ENCODE data around the gene DCN.

DCN gene

GRCh38 chr12:91183551-91183950 lies 934 bp upstream of the DCN start:
- DNase-seq: no peak

- no peak for DNase-seq
Observed at GRCh38 chr12:91180582-91181395, 1.8 kb downstream of the DCN start.

GRCh38 chr12:91179966-91180561 lies 2.6 kb downstream of the DCN start:
- no peak for DNase-seq

GRCh38 chr12:91179315-91179714 lies 3.3 kb downstream of the DCN start:
- no peak for DNase-seq

- DNase-seq: no peak
Observed at GRCh38 chr12:91178781-91179180, 3.8 kb downstream of the DCN start.

GRCh38 chr12:91178139-91178561 lies 4.5 kb downstream of the DCN start:
- DNase-seq: no peak

GRCh38 chr12:91177381-91177780 lies 5.2 kb downstream of the DCN start:
- DNase-seq: no peak

GRCh38 chr12:91176915-91177314 lies 5.7 kb downstream of the DCN start:
- DNase-seq: no peak

GRCh38 chr12:91176358-91176757 lies 6.3 kb downstream of the DCN start:
- DNase-seq: no peak

- no peak for DNase-seq
Observed at GRCh38 chr12:91173124-91173523, 9.5 kb downstream of the DCN start.

- no peak for DNase-seq
Observed at GRCh38 chr12:91172096-91172495, 10.5 kb downstream of the DCN start.

- DNase-seq: no peak
Observed at GRCh38 chr12:91171476-91171875, 11.1 kb downstream of the DCN start.

- no peak for DNase-seq
Observed at GRCh38 chr12:91163116-91163515, 19.5 kb downstream of the DCN start.

GRCh38 chr12:91161009-91161408 lies 21.6 kb downstream of the DCN start:
- DNase-seq: no peak

- DNase-seq: no peak
Observed at GRCh38 chr12:91155990-91156389, 26.6 kb downstream of the DCN start.

GRCh38 chr12:91154131-91154530 lies 28.5 kb downstream of the DCN start:
- DNase-seq: no peak

GRCh38 chr12:91144053-91144452 lies 38.6 kb downstream of the DCN start:
- no peak for DNase-seq

- DNase-seq: no peak
Observed at GRCh38 chr12:91143206-91143605, 39.4 kb downstream of the DCN start.

- no peak for DNase-seq
Observed at GRCh38 chr12:91142221-91142631, 40.4 kb downstream of the DCN start.

- DNase-seq: no peak
Observed at GRCh38 chr12:91140026-91140931, 42.3 kb downstream of the DCN start.

GRCh38 chr12:91139286-91139685 lies 43.3 kb downstream of the DCN start:
- DNase-seq: no peak

GRCh38 chr12:91138337-91138920 lies 44.2 kb downstream of the DCN start:
- no peak for DNase-seq

GRCh38 chr12:91133871-91134270 lies 48.7 kb downstream of the DCN start:
- DNase-seq: no peak
